Osteoblast (primary cell): Measurements from ENCODE around the gene CIZ1. TPM values are rescaled to one million over a fixed set of nuclear protein-coding genes. Genes with fewer than 3 reads are reported as not detected.

Source experiments
- DNase-seq: peaks from one replicate; pipeline ENCODE4 v3.0.0; 2011; ENCODE audit warnings: low spot score, mixed read lengths; ENCODE audit not compliant: insufficient read length; ENCODE audit errors: missing footprints
- H2AFZ ChIP-seq: 2 replicates; pipeline ENCODE4 v1.6.0; 2011; ENCODE audit warnings: mild to moderate bottlenecking, low read length
- H3K27ac ChIP-seq: 2 replicates; pipeline ENCODE4 v1.5.1; 2011; ENCODE audit warnings: mild to moderate bottlenecking, low read depth, low read length, moderate library complexity
- H3K27me3 ChIP-seq: 2 replicates; pipeline ENCODE4 v1.6.0; 2012; ENCODE audit warnings: mild to moderate bottlenecking, control low read depth, inconsistent platforms, low read length, moderate library complexity; ENCODE audit not compliant: insufficient read depth
- H3K36me3 ChIP-seq: 2 replicates; pipeline ENCODE4 v1.5.1; 2011; ENCODE audit warnings: mild to moderate bottlenecking, low read length, control low read depth, moderate library complexity; ENCODE audit not compliant: insufficient read depth
- H3K4me1 ChIP-seq: 2 replicates; pipeline ENCODE4 v1.5.1; 2011; ENCODE audit warnings: mild to moderate bottlenecking, low read length, control low read depth, moderate library complexity; ENCODE audit not compliant: insufficient read depth
- H3K4me2 ChIP-seq: 2 replicates; pipeline ENCODE4 v1.6.0; 2011; ENCODE audit warnings: mild to moderate bottlenecking, low read length; ENCODE audit not compliant: insufficient read depth
- H3K4me3 ChIP-seq: fragments of 200-600 bp; sonication (generic); 3 replicates; pipeline ENCODE4 v1.5.1; 2012; ENCODE audit warnings: mild to moderate bottlenecking, low read length, inconsistent platforms; ENCODE audit not compliant: insufficient read depth
- H3K79me2 ChIP-seq: 2 replicates; pipeline ENCODE4 v1.6.0; 2012; ENCODE audit warnings: mild to moderate bottlenecking, low read length, control low read depth, inconsistent platforms; ENCODE audit not compliant: insufficient read depth
- H3K9me3 ChIP-seq: 2 replicates; pipeline ENCODE4 v1.5.1; 2011; ENCODE audit warnings: low read depth, low read length, control low read depth
- H4K20me1 ChIP-seq: 2 replicates; pipeline ENCODE4 v1.6.0; 2012; ENCODE audit warnings: mild to moderate bottlenecking, low read length, control low read depth; ENCODE audit not compliant: insufficient read depth
- total RNA-seq: library from RNA; depleted of rRNA; stranded (reverse); fragments of >200 nt; gene quantifications from 2 replicates; pipeline ENCODE4 v1.2.3, GENCODE V29; 2012
- TF ChIP-seq, protein P1 (sequence below): IDR thresholded peaks from 2 replicates; pipeline ENCODE4 v1.5.1; 2011; ENCODE audit warnings: mild to moderate bottlenecking, low read depth, low read length, moderate library complexity; ENCODE audit errors: extremely low read depth

CIZ1 gene
- total RNA-seq, 1 donor: 33.7 TPM

DNA sequence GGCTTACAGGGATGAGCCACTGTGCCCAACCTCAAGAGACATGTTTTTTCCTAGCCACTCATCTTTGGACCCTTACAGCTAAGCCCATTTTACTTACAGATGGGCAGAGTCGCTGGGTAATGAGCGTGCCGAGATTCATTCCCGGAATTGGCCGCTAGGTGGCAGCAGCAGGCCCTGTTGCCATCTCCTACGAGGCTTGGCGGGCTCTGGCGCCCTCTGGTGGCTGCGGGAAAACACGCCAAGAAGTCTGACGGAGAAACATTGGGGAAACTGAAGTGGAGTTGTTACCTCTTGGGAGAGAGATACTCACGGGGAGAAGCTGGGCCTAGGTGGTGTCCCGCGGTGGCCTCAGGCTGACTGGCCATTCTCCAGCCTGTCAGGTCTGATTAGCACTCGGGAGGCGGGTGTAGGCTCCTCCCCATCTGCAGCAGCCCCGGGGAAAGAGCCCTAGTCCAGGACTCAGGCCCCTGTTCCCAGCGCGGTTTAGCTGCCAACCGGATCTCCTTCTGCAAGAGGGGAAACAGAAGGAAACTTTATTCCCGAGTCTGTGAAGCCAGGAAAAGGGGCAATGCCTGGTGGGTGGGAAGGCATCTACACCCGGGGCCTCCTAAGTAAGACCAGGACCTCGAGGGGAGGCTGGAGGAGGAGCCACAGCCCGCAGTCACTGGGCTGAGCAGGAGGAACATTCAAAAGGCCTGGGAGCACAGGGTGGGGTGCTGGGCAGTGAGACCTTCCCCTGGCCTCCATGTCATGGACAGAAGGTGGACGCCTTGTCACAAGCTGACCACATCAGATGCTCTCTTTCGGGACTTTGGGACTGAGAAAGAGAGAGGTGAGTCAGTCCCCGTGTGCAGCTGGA, 73.5 kb downstream of the CIZ1 start:
- H4K20me1 ChIP-seq: no peaks in the 10 kb centered on the region
- peaks cover 5% of the 10 kb centered on the region for H3K36me3 ChIP-seq
- peak overlapping the region; percentile 90 for H2AFZ ChIP-seq
- TF ChIP-seq, protein P1, sequence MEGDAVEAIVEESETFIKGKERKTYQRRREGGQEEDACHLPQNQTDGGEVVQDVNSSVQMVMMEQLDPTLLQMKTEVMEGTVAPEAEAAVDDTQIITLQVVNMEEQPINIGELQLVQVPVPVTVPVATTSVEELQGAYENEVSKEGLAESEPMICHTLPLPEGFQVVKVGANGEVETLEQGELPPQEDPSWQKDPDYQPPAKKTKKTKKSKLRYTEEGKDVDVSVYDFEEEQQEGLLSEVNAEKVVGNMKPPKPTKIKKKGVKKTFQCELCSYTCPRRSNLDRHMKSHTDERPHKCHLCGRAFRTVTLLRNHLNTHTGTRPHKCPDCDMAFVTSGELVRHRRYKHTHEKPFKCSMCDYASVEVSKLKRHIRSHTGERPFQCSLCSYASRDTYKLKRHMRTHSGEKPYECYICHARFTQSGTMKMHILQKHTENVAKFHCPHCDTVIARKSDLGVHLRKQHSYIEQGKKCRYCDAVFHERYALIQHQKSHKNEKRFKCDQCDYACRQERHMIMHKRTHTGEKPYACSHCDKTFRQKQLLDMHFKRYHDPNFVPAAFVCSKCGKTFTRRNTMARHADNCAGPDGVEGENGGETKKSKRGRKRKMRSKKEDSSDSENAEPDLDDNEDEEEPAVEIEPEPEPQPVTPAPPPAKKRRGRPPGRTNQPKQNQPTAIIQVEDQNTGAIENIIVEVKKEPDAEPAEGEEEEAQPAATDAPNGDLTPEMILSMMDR: peak; percentile 100
- H3K9me3 ChIP-seq: no peaks in the 10 kb centered on the region
- H3K79me2 ChIP-seq: no peaks in the 10 kb centered on the region
- peak overlapping the region; percentile 76 for H3K4me2 ChIP-seq
- H3K27ac ChIP-seq: no peak overlapping the region
- H3K4me3 ChIP-seq: peak overlapping the region; percentile 53
- no peaks in the 10 kb centered on the region for H3K4me1 ChIP-seq
- H3K27me3 ChIP-seq: no peaks in the 10 kb centered on the region
- DNase-seq: peak; percentile 97

DNA sequence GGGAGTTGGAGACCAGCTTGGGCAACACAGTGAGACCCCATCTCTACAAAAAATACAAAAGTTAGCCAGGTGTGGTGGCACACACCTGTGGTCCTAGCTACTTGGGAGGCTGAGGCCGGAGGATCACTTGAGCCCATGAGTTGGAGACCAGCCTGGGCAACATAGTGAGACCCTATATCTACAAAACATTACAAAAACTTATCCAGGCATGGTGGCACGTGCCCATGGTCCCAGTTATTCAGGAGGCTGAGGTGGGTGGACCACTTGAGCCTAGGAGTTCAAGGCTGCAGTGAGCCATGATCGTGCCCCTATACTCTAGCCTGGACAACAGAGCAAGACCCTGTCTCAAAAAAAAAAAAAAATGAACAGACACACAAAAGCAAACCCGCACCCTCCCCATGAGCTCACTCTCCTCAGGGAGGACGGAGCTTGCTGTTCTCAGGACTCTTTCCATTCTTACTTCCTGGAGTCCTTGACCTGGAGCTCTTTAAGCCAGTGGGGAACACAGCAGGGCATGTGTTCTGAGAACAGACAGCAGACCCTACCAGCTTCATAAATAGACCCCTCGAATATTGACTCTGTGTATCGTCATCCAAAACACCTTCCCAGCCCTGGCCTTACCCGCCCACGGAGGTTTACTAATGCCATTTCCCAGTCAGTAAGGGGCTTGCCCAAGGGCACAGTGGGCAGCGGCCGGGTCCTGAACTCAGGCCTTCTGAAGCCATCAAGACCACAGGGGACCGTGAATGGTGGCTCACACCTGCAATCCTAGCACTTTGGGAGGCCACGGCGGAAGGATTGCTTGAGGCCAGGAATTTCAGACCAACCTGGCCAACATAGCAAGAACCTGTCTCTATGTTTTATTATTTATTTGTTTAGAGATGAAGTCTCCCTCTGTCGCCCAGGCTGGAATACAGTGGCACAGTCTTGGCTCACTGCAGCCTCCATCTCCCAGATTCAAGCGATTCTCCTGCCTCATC, 75.0 kb downstream of the CIZ1 start:
- Histone ChIP-seq H2AFZ (no peak overlapping the region), H3K36me3 (no peaks in the 10 kb centered on the region), H3K27me3 (no peaks in the 10 kb centered on the region), H3K4me3 (no peak overlapping the region), H3K9me3 (no peaks in the 10 kb centered on the region), H3K4me1 (no peaks in the 10 kb centered on the region), H3K79me2 (no peaks in the 10 kb centered on the region), H3K27ac (no peak overlapping the region), H3K4me2 (no peak overlapping the region), H4K20me1 (no peaks in the 10 kb centered on the region)
- TF ChIP-seq, protein P1: no peak
- peak; percentile 23 for DNase-seq

Other genes with a start within 250 kb of the CIZ1 start
- 18.0 and 20.6 TPM in 2 replicates for gene EEIG1, start 210.6 kb downstream of the CIZ1 start, total RNA-seq
- 10.1 and 10.6 TPM in 2 replicates for gene NAIF1, start 124.3 kb downstream of the CIZ1 start, total RNA-seq
- 9.7 and 13.4 TPM in 2 replicates for gene SLC25A25, start 123.3 kb downstream of the CIZ1 start, total RNA-seq
- 42.7 and 50.3 TPM in 2 replicates for gene PTGES2, start 63.8 kb downstream of the CIZ1 start, total RNA-seq
- gene LCN2, start 42.1 kb downstream of the CIZ1 start, total RNA-seq: not detected in 2 replicates
- gene BBLN, start 31.3 kb downstream of the CIZ1 start, total RNA-seq: 24.5 and 33.3 TPM in 2 replicates
- gene DNM1, start 11.8 kb upstream of the CIZ1 start, total RNA-seq: 3.6 and 6.5 TPM in 2 replicates
- gene GOLGA2, start 84.4 kb upstream of the CIZ1 start, total RNA-seq: 121 and 137 TPM in 2 replicates
- gene SWI5, start 84.7 kb upstream of the CIZ1 start, total RNA-seq: 19.2 and 20.3 TPM in 2 replicates
- gene TRUB2, start 130.9 kb upstream of the CIZ1 start, total RNA-seq: 16.2 and 16.3 TPM in 2 replicates
- 34.7 and 34.8 TPM in 2 replicates for gene COQ4, start 131.3 kb upstream of the CIZ1 start, total RNA-seq
- 21.4 and 23.0 TPM in 2 replicates for gene SLC27A4, start 149.0 kb upstream of the CIZ1 start, total RNA-seq
- gene URM1, start 179.8 kb upstream of the CIZ1 start, total RNA-seq: 29.2 and 35.1 TPM in 2 replicates
- gene CERCAM, start 229.3 kb upstream of the CIZ1 start, total RNA-seq: 186 and 195 TPM in 2 replicates